GM12878 (cell line): ENCODE results near the gene HLA-F. TPM values are rescaled to one million over a fixed set of nuclear protein-coding genes. Genes with fewer than 3 reads are reported as not detected.

ENCODE experiments used
- ATAC-seq: fragments of 200-7000 bp; cut with Tn5 transposase; 3 replicates; pipeline ENCODE4 v1.9.1; 2020; ENCODE audit warnings: mild to moderate bottlenecking, moderate library complexity
- BruUV-seq: library from RNA; stranded (reverse); fragments of 400-500 nt; replicated peaks from 2 replicates; lab custom pipeline; 2021; lab: Mats Ljungman, UMichigan
- CTCF ChIA-PET: fragments of 300-600 bp; sonication (Branson Sonifier 250); formaldehyde crosslinking; extraction: SDS; loops from one replicate; lab custom pipeline; 2021; ENCODE audit warnings: inconsistent platforms; lab: Yijun Ruan, JAX
- POLR2A ChIA-PET: fragments of 350-600 bp; formaldehyde crosslinking; extraction: SDS; loops from one replicate; lab custom pipeline; 2021; ENCODE audit warnings: inconsistent platforms; lab: Charles Lee
- RAD21 ChIA-PET: fragments of 300-600 bp; sonication (Branson Sonifier 250); formaldehyde crosslinking; loops from one replicate; lab custom pipeline; 2023; ENCODE audit warnings: antibody characterized with exemption; ENCODE audit not compliant: unreplicated experiment; lab: Charles Lee
- SMC1A ChIA-PET: fragments of 300-600 bp; sonication (Branson Sonifier 250); formaldehyde crosslinking; loops from one replicate; lab custom pipeline; 2023; ENCODE audit not compliant: unreplicated experiment, uncharacterized antibody; lab: Charles Lee
- DNase-seq: peaks from one replicate; pipeline ENCODE4 v3.0.0-alpha.2; 2011; ENCODE audit warnings: low read depth, low spot score
- FAIRE-seq: peaks from 3 replicates; lab custom pipeline; 2011; peaks lifted over from hg19 to GRCh38; lab: Jason Lieb, UNC
- H2AFZ ChIP-seq: 2 replicates; pipeline ENCODE4 v1.6.0; 2011; ENCODE audit warnings: low read depth, low read length, control low read depth; ENCODE audit not compliant: control insufficient read depth
- H3K27ac ChIP-seq: 2 replicates; pipeline ENCODE4 v1.5.1; 2011; ENCODE audit warnings: control low read depth; ENCODE audit not compliant: control insufficient read depth, insufficient read depth
- H3K27me3 ChIP-seq, 2 experiments: replicated peaks in 1 of 2; 2 replicates each; pipeline versions ENCODE4 v1.6.0 to v1.6.1; 2011; ENCODE audit warnings: low read length in 1 of 2; ENCODE audit not compliant: control insufficient read depth in 2 of 2, insufficient read depth in 2 of 2
- H3K36me3 ChIP-seq, 2 experiments: 2 replicates each; pipeline ENCODE4 v1.5.1; 2011; ENCODE audit warnings: low read length in 1 of 2; ENCODE audit not compliant: control insufficient read depth in 2 of 2, insufficient read depth in 2 of 2
- H3K4me1 ChIP-seq: 2 replicates; pipeline ENCODE4 v1.6.1; 2011; ENCODE audit warnings: mild to moderate bottlenecking, low read length, moderate library complexity, mixed read lengths; ENCODE audit not compliant: control insufficient read depth, insufficient read depth
- H3K4me2 ChIP-seq: 2 replicates; pipeline ENCODE4 v1.6.0; 2011; ENCODE audit warnings: control low read depth; ENCODE audit not compliant: control insufficient read depth, insufficient read depth
- H3K4me3 ChIP-seq: fragments of 200-600 bp; sonication (generic); 2 replicates; pipeline ENCODE4 v1.5.1; 2016
- H3K79me2 ChIP-seq: 2 replicates; pipeline ENCODE4 v1.6.0; 2011; ENCODE audit warnings: low read length; ENCODE audit not compliant: control insufficient read depth, insufficient read depth
- H3K9ac ChIP-seq: 2 replicates; pipeline ENCODE4 v1.8.0; 2011; ENCODE audit warnings: low read length, control low read depth, mixed read lengths; ENCODE audit not compliant: control insufficient read depth, insufficient read depth
- H3K9me3 ChIP-seq: replicated peaks from 3 replicates; pipeline ENCODE4 v1.5.1; 2011; ENCODE audit warnings: mild to moderate bottlenecking, low read length; ENCODE audit not compliant: control insufficient read depth, insufficient read depth
- H4K20me1 ChIP-seq: 2 replicates; pipeline ENCODE4 v1.6.0; 2011; ENCODE audit not compliant: control insufficient read depth, insufficient read depth
- BHLHE40 ChIP-seq, 2 experiments: fragments of 450-650 bp in 1 of 2; IDR thresholded peaks; 2 replicates each; pipeline ENCODE4 v1.6.1; 2011 to 2017; ENCODE audit warnings: low read depth in 2 of 2, borderline replicate concordance in 1 of 2, improper control_type of control experiment in 1 of 2, low read length in 1 of 2, mild to moderate bottlenecking in 1 of 2
- ELK1 ChIP-seq: IDR thresholded peaks from 2 replicates; pipeline ENCODE4 v1.6.1; 2012; ENCODE audit warnings: low read depth, low read length, improper control_type of control experiment
- SIN3A ChIP-seq: IDR thresholded peaks from 2 replicates; pipeline ENCODE4 v1.6.1; 2012; ENCODE audit warnings: low read depth, low read length, improper control_type of control experiment
- TCF12 ChIP-seq: IDR thresholded peaks from 2 replicates; pipeline ENCODE4 v1.6.1; 2011; ENCODE audit warnings: low read depth, mild to moderate bottlenecking, low read length
- ZBTB40 ChIP-seq: fragments of 450-650 bp; IDR thresholded peaks from 2 replicates; pipeline ENCODE4 v1.6.1; 2016; ENCODE audit warnings: mild to moderate bottlenecking, moderate library complexity, borderline replicate concordance
- WGBS: methylation state at CpG from one replicate; pipeline ENCODE4 v1.1.6; 2016; ENCODE audit warnings: low lambda C conversion rate; ENCODE audit not compliant: insufficient replicate concordance, insufficient coverage; ENCODE audit errors: missing lambda C conversion rate; 5-methylcytosine and 5-hydroxymethylcytosine counted together
- in situ Hi-C: fragments of 300-500 bp; cut with MboI; formaldehyde crosslinking; loops from 9 replicates; pipeline ENCODE4 v1.14.3; 2018; ENCODE audit warnings: mixed read lengths
- intact Hi-C: fragments of 100-400 bp; cut with micrococcal nuclease; formaldehyde crosslinking; loops from one replicate; pipeline ENCODE4 v1.14.2; 2022; ENCODE audit not compliant: unreplicated experiment
- polyA plus RNA-seq, 11 experiments: library from polyadenylated mRNA; depleted of rRNA in 4 of 11; unstranded in 6 of 11; stranded (reverse) in 5 of 11; fragments of >200 nt; fragmentation: Nextera tagmentation in 4 of 11; fragmentation: Illumina TruSeq in 1 of 11; extraction: Ambion mirVana in 4 of 11; extraction: Trizol in 1 of 11; gene quantifications; 1 replicate in 1 of 11; 2 replicates in 10 of 11; pipeline versions ENCODE4 v1.2.1 to v1.2.3, GENCODE V29; 2011 to 2016; ENCODE audit warnings: inconsistent platforms in 2 of 11, missing spikeins in 2 of 11, low read depth in 1 of 11
- total RNA-seq, 4 experiments: library from RNA; depleted of rRNA in 3 of 4; stranded (reverse); fragments of >200 nt in 3 of 4; fragmentation: Illumina TruSeq in 1 of 4; extraction: Trizol in 1 of 4; gene quantifications; 2 replicates each; pipeline versions ENCODE4 v1.2.1 to v1.2.3, GENCODE V29; 2013 to 2021

HLA-F gene
- total and polyA plus RNA-seq, 10 of the 15 experiments (the other 5 are each of a cell fraction or from before 2014, with no cell fraction given), result 30.1 to 342 (median 145) TPM

GRCh38 chr6:29741592-29741991 lies 18.4 kb downstream of the HLA-F start:
- ChIA-PET SMC1A (no interaction called here), RAD21 (no interaction called here), POLR2A (no interaction called here), CTCF (interaction anchor here (2.5 kb wide), 1 partner anchor 11 kb away, joined by 10 read pairs; no protein-coding TSS in a partner anchor)
- Histone ChIP-seq H3K4me3 (no peak overlapping the region), H3K36me3 (no peaks in the 10 kb centered on the region; a peak in 1 of 4 replicates), H3K4me2 (no peak overlapping the region), H3K4me1 (no peaks in the 10 kb centered on the region), H3K79me2 (no peaks in the 10 kb centered on the region), H2AFZ (no peak overlapping the region), H3K9ac (no peak overlapping the region), H3K27ac (no peak overlapping the region), H3K27me3 (no peaks in the 10 kb centered on the region), H3K9me3 (no peaks in the 10 kb centered on the region), H4K20me1 (no peaks in the 10 kb centered on the region)
- intact Hi-C loops (no loop called here), in situ Hi-C loops (loop anchor here (5.0 kb wide), 1 partner anchor 96 kb away; no protein-coding TSS in a partner anchor)
- no peak for ATAC-seq
- no peak for DNase-seq
- no peak for TF ChIP-seq SIN3A
- TF ChIP-seq ELK1, result no peak
- TF ChIP-seq BHLHE40 (IDR thresholded peaks at IDR 0.05; ENCODE audit: borderline replicate concordance in 1 of 2, low read depth in 2 of 2, low read length in 1 of 2), result no peak
- no peak for TF ChIP-seq ZBTB40
- no peak for TF ChIP-seq TCF12
- WGBS, result 75% methylated on average over 4 of the region's 4 CpGs
- no peak for FAIRE-seq
- no TSS peak for BruUV-seq
